ENCODE results near the gene GNAT3.

GNAT3 gene

GRCh38 chr7:80482950-80483349 lies 28.9 kb downstream of the GNAT3 start:
- H3K79me1 ChIP-seq (ENCODE audit: low read length): peaks cover 17% of the 10 kb centered on the region
- H3K4ac ChIP-seq (ENCODE audit: low read depth, low read length): no peak overlapping the region
- H2BK12ac ChIP-seq (ENCODE audit: low read length): no peak overlapping the region
- no peaks in the 10 kb centered on the region for H3K9me3 ChIP-seq (ENCODE audit: insufficient read depth, low read depth, low read length)
- no CpG with 5 or more reads among the region's 3 CpGs for WGBS (ENCODE audit: extremely low coverage, insufficient coverage, insufficient read length)
- H4K8ac ChIP-seq (ENCODE audit: low read depth, low read length): no peak overlapping the region
- no peaks in the 10 kb centered on the region for H3K79me2 ChIP-seq (ENCODE audit: control insufficient read depth, insufficient read depth, low read length, poor library complexity)
- no peak overlapping the region for H2BK120ac ChIP-seq (ENCODE audit: insufficient read depth, low read length, poor library complexity)
- no peak overlapping the region for H2AK5ac ChIP-seq (ENCODE audit: low read length)
- H3K27ac ChIP-seq (ENCODE audit: low read depth, low read length): no peak overlapping the region
- DNase-seq: no peak
- H3K14ac ChIP-seq (ENCODE audit: low read length): no peak overlapping the region
- no peak overlapping the region for H4K91ac ChIP-seq (ENCODE audit: low read depth, low read length)
- H3K18ac ChIP-seq (ENCODE audit: low read length): no peak overlapping the region
- no peak overlapping the region for H2AFZ ChIP-seq (ENCODE audit: insufficient read depth, low read length, poor library complexity)
- no peaks in the 10 kb centered on the region for H3K27me3 ChIP-seq (ENCODE audit: insufficient read depth, low read length)
- no peak overlapping the region for H2BK5ac ChIP-seq (ENCODE audit: low read depth, low read length, poor library complexity)
- no peak overlapping the region for H3K9ac ChIP-seq (ENCODE audit: low read length)
- no peak overlapping the region for H4K12ac ChIP-seq (ENCODE audit: low read depth, low read length)
- H3K4me3 ChIP-seq (ENCODE audit: low read depth, low read length): no peak overlapping the region
- H3K4me1 ChIP-seq (ENCODE audit: control insufficient read depth in 1 of 2, insufficient read depth in 2 of 2, low read length in 2 of 2): peaks cover 2 to 4% of the 10 kb centered on the region in 2 experiments
- no peaks in the 10 kb centered on the region for H3K36me3 ChIP-seq (ENCODE audit: control insufficient read depth in 1 of 2, insufficient read depth in 2 of 2, low read length in 2 of 2)
- no peak overlapping the region for H3K23ac ChIP-seq (ENCODE audit: low read length)
- no peak overlapping the region for H3K4me2 ChIP-seq (ENCODE audit: low read length)

- H3K4me3 ChIP-seq (ENCODE audit: low read depth, low read length): no peak overlapping the region
- H2AFZ ChIP-seq (ENCODE audit: insufficient read depth, low read length, poor library complexity): no peak overlapping the region
- DNase-seq: peak; percentile 82 to 97
- peaks cover 19% of the 10 kb centered on the region for H3K79me1 ChIP-seq (ENCODE audit: low read length)
- no peak overlapping the region for H4K12ac ChIP-seq (ENCODE audit: low read depth, low read length)
- no peak overlapping the region for H4K91ac ChIP-seq (ENCODE audit: low read depth, low read length)
- H3K14ac ChIP-seq (ENCODE audit: low read length): no peak overlapping the region
- no peak overlapping the region for H3K4ac ChIP-seq (ENCODE audit: low read depth, low read length)
- no peak overlapping the region for H2AK5ac ChIP-seq (ENCODE audit: low read length)
- H3K4me2 ChIP-seq (ENCODE audit: low read length): no peak overlapping the region
- no peak overlapping the region for H4K8ac ChIP-seq (ENCODE audit: low read depth, low read length)
- no peaks in the 10 kb centered on the region for H3K36me3 ChIP-seq (ENCODE audit: control insufficient read depth in 1 of 2, insufficient read depth in 2 of 2, low read length in 2 of 2)
- peaks cover 0 to 7% of the 10 kb centered on the region in 2 experiments for H3K4me1 ChIP-seq (ENCODE audit: control insufficient read depth in 1 of 2, insufficient read depth in 2 of 2, low read length in 2 of 2)
- whole genome bisulfite sequencing (ENCODE audit: extremely low coverage, insufficient coverage, insufficient read length): no CpG with 5 or more reads among the region's 2 CpGs
- no peak overlapping the region for H2BK12ac ChIP-seq (ENCODE audit: low read length)
- H3K18ac ChIP-seq (ENCODE audit: low read length): no peak overlapping the region
- no peaks in the 10 kb centered on the region for H3K79me2 ChIP-seq (ENCODE audit: control insufficient read depth, insufficient read depth, low read length, poor library complexity)
- no peak overlapping the region for H3K9ac ChIP-seq (ENCODE audit: low read length)
- peak overlapping the region; percentile 66 for H3K27ac ChIP-seq (ENCODE audit: low read depth, low read length)
- no peaks in the 10 kb centered on the region for H3K9me3 ChIP-seq (ENCODE audit: insufficient read depth, low read depth, low read length)
- no peaks in the 10 kb centered on the region for H3K27me3 ChIP-seq (ENCODE audit: insufficient read depth, low read length)
- H2BK120ac ChIP-seq (ENCODE audit: insufficient read depth, low read length, poor library complexity): peak overlapping the region; percentile 93
- no peak overlapping the region for H2BK5ac ChIP-seq (ENCODE audit: low read depth, low read length, poor library complexity)
- H3K23ac ChIP-seq (ENCODE audit: low read length): no peak overlapping the region
These were observed 30.5 kb downstream of the GNAT3 start for GRCh38 chr7:80481196-80481884.

- Histone ChIP-seq H4K91ac (ENCODE audit: low read depth, low read length) (no peak overlapping the region), H4K8ac (ENCODE audit: low read depth, low read length) (peak overlapping the region; percentile 0), H3K18ac (ENCODE audit: low read length) (no peak overlapping the region), H3K79me2 (ENCODE audit: control insufficient read depth, insufficient read depth, low read length, poor library complexity) (no peaks in the 10 kb centered on the region), H3K23ac (ENCODE audit: low read length) (no peak overlapping the region), H2BK12ac (ENCODE audit: low read length) (no peak overlapping the region), H3K27ac (ENCODE audit: low read depth, low read length) (peak overlapping the region; percentile 92), H4K12ac (ENCODE audit: low read depth, low read length) (no peak overlapping the region), H3K4me2 (ENCODE audit: low read length) (no peak overlapping the region), H3K4me3 (ENCODE audit: low read depth, low read length) (no peak overlapping the region), H3K9ac (ENCODE audit: low read length) (no peak overlapping the region), H2AFZ (ENCODE audit: insufficient read depth, low read length, poor library complexity) (no peak overlapping the region), H3K14ac (ENCODE audit: low read length) (peak overlapping the region; percentile 23), H2BK5ac (ENCODE audit: low read depth, low read length, poor library complexity) (peak overlapping the region; percentile 89), H3K36me3 (ENCODE audit: control insufficient read depth in 1 of 2, insufficient read depth in 2 of 2, low read length in 2 of 2) (no peaks in the 10 kb centered on the region), H3K4ac (ENCODE audit: low read depth, low read length) (no peak overlapping the region), H3K9me3 (ENCODE audit: insufficient read depth, low read depth, low read length) (no peaks in the 10 kb centered on the region), H2AK5ac (ENCODE audit: low read length) (no peak overlapping the region), H3K27me3 (ENCODE audit: insufficient read depth, low read length) (no peaks in the 10 kb centered on the region), H3K79me1 (ENCODE audit: low read length) (peaks cover 19% of the 10 kb centered on the region), H3K4me1 (ENCODE audit: control insufficient read depth in 1 of 2, insufficient read depth in 2 of 2, low read length in 2 of 2) (peaks cover 0 to 7% of the 10 kb centered on the region in 2 experiments), H2BK120ac (ENCODE audit: insufficient read depth, low read length, poor library complexity) (no peak overlapping the region)
- peak; percentile 88 to 96 for DNase-seq
- no CpG with 5 or more reads among the region's 4 CpGs for WGBS (ENCODE audit: extremely low coverage, insufficient coverage, insufficient read length)
These were observed 31.3 kb downstream of the GNAT3 start for GRCh38 chr7:80480566-80480965.

GRCh38 chr7:80478683-80479082 lies 33.2 kb downstream of the GNAT3 start:
- WGBS (ENCODE audit: extremely low coverage, insufficient coverage, insufficient read length): no CpG with 5 or more reads among the region's 2 CpGs
- no peak overlapping the region for H4K8ac ChIP-seq (ENCODE audit: low read depth, low read length)

More at GRCh38 chr7:80478683-80479082, 33.2 kb downstream of the GNAT3 start:
- Histone ChIP-seq H3K4ac (ENCODE audit: low read depth, low read length) (no peak overlapping the region), H3K4me2 (ENCODE audit: low read length) (no peak overlapping the region), H2AK5ac (ENCODE audit: low read length) (no peak overlapping the region), H3K79me1 (ENCODE audit: low read length) (peaks cover 23% of the 10 kb centered on the region), H3K79me2 (ENCODE audit: control insufficient read depth, insufficient read depth, low read length, poor library complexity) (no peaks in the 10 kb centered on the region), H3K9ac (ENCODE audit: low read length) (no peak overlapping the region), H3K4me3 (ENCODE audit: low read depth, low read length) (no peak overlapping the region), H2AFZ (ENCODE audit: insufficient read depth, low read length, poor library complexity) (no peak overlapping the region), H3K14ac (ENCODE audit: low read length) (no peak overlapping the region), H4K12ac (ENCODE audit: low read depth, low read length) (no peak overlapping the region), H2BK5ac (ENCODE audit: low read depth, low read length, poor library complexity) (no peak overlapping the region), H3K9me3 (ENCODE audit: insufficient read depth, low read depth, low read length) (no peaks in the 10 kb centered on the region), H3K4me1 (ENCODE audit: control insufficient read depth in 1 of 2, insufficient read depth in 2 of 2, low read length in 2 of 2) (peaks cover 2 to 7% of the 10 kb centered on the region in 2 experiments), H2BK12ac (ENCODE audit: low read length) (no peak overlapping the region), H3K36me3 (ENCODE audit: control insufficient read depth in 1 of 2, insufficient read depth in 2 of 2, low read length in 2 of 2) (no peaks in the 10 kb centered on the region), H3K23ac (ENCODE audit: low read length) (no peak overlapping the region), H3K27me3 (ENCODE audit: insufficient read depth, low read length) (no peaks in the 10 kb centered on the region), H3K27ac (ENCODE audit: low read depth, low read length) (no peak overlapping the region), H3K18ac (ENCODE audit: low read length) (no peak overlapping the region), H2BK120ac (ENCODE audit: insufficient read depth, low read length, poor library complexity) (no peak overlapping the region), H4K91ac (ENCODE audit: low read depth, low read length) (no peak overlapping the region)
- DNase-seq: peak in 1 of 2 donors; percentile 58
